ENCODE measurements around the gene PROM1. TPM values are rescaled to one million over a fixed set of nuclear protein-coding genes. Genes with fewer than 3 reads are reported as not detected.

PROM1 gene
- total RNA-seq, 3 donors from 2014 or later = 0.64 to 106 (median 40.0) TPM

DNA sequence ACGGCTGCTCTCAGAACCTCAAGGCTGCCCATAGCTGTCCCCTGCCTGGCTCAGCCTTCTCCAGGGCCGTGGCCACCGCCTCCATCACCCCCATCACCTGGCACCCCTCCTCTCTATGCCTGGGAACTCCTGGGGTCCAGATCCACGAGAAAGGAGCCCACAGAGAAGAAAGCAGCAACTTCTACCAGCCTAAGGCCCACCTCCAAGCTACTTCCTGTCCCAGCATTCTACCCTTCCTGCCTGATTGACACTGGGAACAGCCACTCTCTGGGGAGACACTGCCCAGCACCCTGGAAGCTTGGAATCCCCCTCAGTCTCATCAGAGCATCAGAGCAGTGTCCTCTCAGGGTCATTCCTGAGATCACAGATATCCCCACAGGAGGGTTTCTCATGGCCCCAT is 36.9 kb upstream of the PROM1 start:
- Histone ChIP-seq H3K4me1 (peaks cover 0 to 6% of the 10 kb centered on the region in 2 donors), H3K4me3 (no peak overlapping the region), H3K9me3 (no peaks in the 10 kb centered on the region), H3K27ac (peak overlapping the region; percentile 87 to 88), H3K27me3 (no peaks in the 10 kb centered on the region), H3K36me3 (no peaks in the 10 kb centered on the region)
- no peak for TF ChIP-seq POLR2A (IDR thresholded peaks at IDR 0.05)
- TF ChIP-seq CTCF (IDR thresholded peaks at IDR 0.05) = no peak
- TF ChIP-seq POLR2AphosphoS5 (IDR thresholded peaks at IDR 0.05) = no peak
- no peak for DNase-seq (ENCODE audit: low spot score in 2 of 2)
- intact Hi-C loops (cut with DNase I; ENCODE audit: low total_unique reads) = no loop called here

DNA sequence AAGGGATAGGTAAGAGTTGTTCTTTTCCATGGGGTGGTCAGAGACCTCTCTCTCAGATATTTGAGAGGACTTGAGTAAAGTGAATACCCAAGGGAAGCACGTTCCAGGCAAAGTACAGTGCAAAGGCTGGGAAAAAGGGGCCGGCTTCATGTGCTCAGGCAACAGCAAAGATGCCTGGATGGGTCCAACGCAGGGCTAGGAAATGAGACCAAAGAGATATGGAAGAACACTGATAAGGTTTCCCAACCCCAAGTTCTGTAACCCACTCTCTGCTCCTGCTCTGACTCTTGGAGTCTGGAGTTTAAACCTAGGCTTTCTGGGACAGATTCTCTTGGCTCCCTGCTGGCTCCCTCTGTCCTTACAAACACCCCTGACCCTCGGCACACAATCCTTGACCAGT is 36.2 kb upstream of the PROM1 start:
- H3K4me3 ChIP-seq = no peak overlapping the region
- H3K27ac ChIP-seq = peak overlapping the region in 1 of 2 donors; percentile 88
- DNase-seq (ENCODE audit: low spot score in 2 of 2) = no peak
- H3K4me1 ChIP-seq = peaks cover 0 to 6% of the 10 kb centered on the region in 2 donors
- no peaks in the 10 kb centered on the region for H3K9me3 ChIP-seq
- intact Hi-C loops (cut with DNase I; ENCODE audit: low total_unique reads) = no loop called here
- TF ChIP-seq POLR2A (IDR thresholded peaks at IDR 0.05) (no peak), POLR2AphosphoS5 (IDR thresholded peaks at IDR 0.05) (no peak), CTCF (IDR thresholded peaks at IDR 0.05) (no peak)
- no peaks in the 10 kb centered on the region for H3K27me3 ChIP-seq
- no peaks in the 10 kb centered on the region for H3K36me3 ChIP-seq

DNA sequence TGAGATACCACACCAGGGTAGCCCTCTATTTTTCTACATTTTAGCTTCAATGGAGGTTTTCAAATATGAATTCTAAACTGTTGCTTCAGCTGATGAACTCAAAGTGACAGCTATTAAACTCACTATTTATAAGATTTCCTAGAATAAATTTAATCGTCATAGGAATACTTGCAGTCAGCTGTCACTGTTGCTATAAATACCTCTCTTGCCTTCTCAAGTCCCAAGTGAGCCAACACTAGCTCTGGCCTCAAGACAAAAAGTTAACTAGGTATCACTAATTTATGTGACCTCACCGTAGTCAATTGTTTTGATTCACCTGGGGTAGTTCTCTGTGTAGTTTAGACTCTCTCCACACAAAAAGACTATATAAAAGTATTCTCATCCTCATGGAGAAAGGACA is 34.3 kb upstream of the PROM1 start:
- intact Hi-C loops (cut with DNase I; ENCODE audit: low total_unique reads) = no loop called here
- no peaks in the 10 kb centered on the region for H3K4me1 ChIP-seq
- no peaks in the 10 kb centered on the region for H3K27me3 ChIP-seq
- H3K27ac ChIP-seq = no peak overlapping the region
- no peak for TF ChIP-seq POLR2A (IDR thresholded peaks at IDR 0.05)
- no peak for TF ChIP-seq POLR2AphosphoS5 (IDR thresholded peaks at IDR 0.05)
- no peak for TF ChIP-seq CTCF (IDR thresholded peaks at IDR 0.05)
- no peaks in the 10 kb centered on the region for H3K36me3 ChIP-seq
- no peaks in the 10 kb centered on the region for H3K9me3 ChIP-seq
- no peak for DNase-seq (ENCODE audit: low spot score in 2 of 2)
- H3K4me3 ChIP-seq = no peak overlapping the region

DNA sequence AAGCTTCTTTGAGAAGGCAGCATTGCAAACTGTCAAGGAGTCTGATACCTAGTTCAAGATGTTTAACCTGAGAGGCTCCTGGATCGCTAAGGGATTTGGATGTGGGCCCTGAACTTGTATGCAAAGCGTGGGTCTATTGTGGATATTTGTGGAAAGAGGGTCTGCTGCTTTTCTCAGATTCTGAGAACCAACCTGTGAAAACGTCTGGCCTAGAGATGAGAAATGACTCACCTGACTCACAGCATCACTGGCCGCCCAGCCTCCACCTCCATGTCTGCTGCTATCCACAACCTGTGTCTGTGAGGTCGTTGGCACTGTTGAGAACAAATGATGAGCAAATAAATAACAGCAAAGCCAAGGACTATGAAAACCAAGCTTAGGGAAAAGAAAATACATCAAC is 33.3 kb upstream of the PROM1 start:
- peak overlapping the region; percentile 69 to 77 for H3K27ac ChIP-seq
- TF ChIP-seq CTCF (IDR thresholded peaks at IDR 0.05) (no peak), POLR2A (IDR thresholded peaks at IDR 0.05) (no peak), POLR2AphosphoS5 (IDR thresholded peaks at IDR 0.05) (no peak)
- H3K36me3 ChIP-seq = no peaks in the 10 kb centered on the region
- H3K4me1 ChIP-seq = no peaks in the 10 kb centered on the region
- no peak overlapping the region for H3K4me3 ChIP-seq
- no peak for DNase-seq (ENCODE audit: low spot score in 2 of 2)
- intact Hi-C loops (cut with DNase I; ENCODE audit: low total_unique reads) = no loop called here
- no peaks in the 10 kb centered on the region for H3K9me3 ChIP-seq
- H3K27me3 ChIP-seq = no peaks in the 10 kb centered on the region

- peak overlapping the region; percentile 69 to 77 for H3K27ac ChIP-seq
- H3K4me3 ChIP-seq = no peak overlapping the region
- TF ChIP-seq POLR2AphosphoS5 (IDR thresholded peaks at IDR 0.05) (peak in 1 of 3 donors; percentile 11), POLR2A (IDR thresholded peaks at IDR 0.05) (no peak)
Observed at GRCh38 chr4:16116493-16116990, 32.7 kb upstream of the PROM1 start.

GRCh38 chr4:16116019-16116418 is 32.2 kb upstream of the PROM1 start:
- Histone ChIP-seq H3K27ac (peak overlapping the region; percentile 77 to 78), H3K27me3 (no peaks in the 10 kb centered on the region), H3K4me3 (no peak overlapping the region), H3K4me1 (no peaks in the 10 kb centered on the region), H3K9me3 (no peaks in the 10 kb centered on the region), H3K36me3 (no peaks in the 10 kb centered on the region)
- TF ChIP-seq POLR2AphosphoS5 (IDR thresholded peaks at IDR 0.05) (peak in 1 of 3 donors; percentile 5), POLR2A (IDR thresholded peaks at IDR 0.05) (no peak)
- intact Hi-C loops (cut with DNase I; ENCODE audit: low total_unique reads) = no loop called here
- DNase-seq (ENCODE audit: low spot score in 2 of 2) = peak in 1 of 2 donors; percentile 74

More at GRCh38 chr4:16116493-16116990, 32.7 kb upstream of the PROM1 start:
- Histone ChIP-seq H3K27me3 (no peaks in the 10 kb centered on the region), H3K9me3 (no peaks in the 10 kb centered on the region), H3K36me3 (no peaks in the 10 kb centered on the region), H3K4me1 (no peaks in the 10 kb centered on the region)
- intact Hi-C loops (cut with DNase I; ENCODE audit: low total_unique reads) = no loop called here
- DNase-seq (ENCODE audit: low spot score in 2 of 2) = peak in 1 of 2 donors; percentile 43
